ENCODE results near the gene ADAMTSL3.
"Not testable (repeated sequence)": the region's sequence is repeated elsewhere in the genome, so short reads cannot be mapped to it uniquely, and the experiment has no call there.

The ADAMTSL3 gene

DNA sequence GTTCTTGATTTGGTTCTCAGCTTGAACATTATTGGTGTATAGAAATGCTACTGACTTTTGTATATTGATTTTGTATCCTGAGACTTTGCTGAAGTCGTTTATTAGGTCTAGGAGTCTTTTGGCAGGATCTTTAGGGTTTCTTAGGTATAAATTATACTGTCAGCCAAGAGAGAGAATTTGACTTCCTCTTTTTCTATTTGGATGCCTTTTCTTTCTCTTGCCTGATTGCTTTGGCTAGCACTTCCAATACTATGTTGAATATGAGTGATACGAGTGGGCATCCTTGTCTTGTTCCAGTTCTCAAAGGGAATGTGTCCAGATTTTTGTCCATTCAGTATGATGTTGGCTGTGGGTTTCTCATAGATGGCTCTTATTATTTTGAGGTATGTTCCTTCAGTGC, 409.8 kb downstream of the ADAMTSL3 start:
- H3K36me3 Mint-ChIP-seq; H3K4me1 Mint-ChIP-seq; H3K27ac Mint-ChIP-seq; H3K27me3 Mint-ChIP-seq; ATAC-seq (ENCODE audit: low read depth); H3K9me3 Mint-ChIP-seq; H3K4me3 Mint-ChIP-seq; DNase-seq (ENCODE audit: low spot score in 2 of 2): not testable (repeated sequence)

DNA sequence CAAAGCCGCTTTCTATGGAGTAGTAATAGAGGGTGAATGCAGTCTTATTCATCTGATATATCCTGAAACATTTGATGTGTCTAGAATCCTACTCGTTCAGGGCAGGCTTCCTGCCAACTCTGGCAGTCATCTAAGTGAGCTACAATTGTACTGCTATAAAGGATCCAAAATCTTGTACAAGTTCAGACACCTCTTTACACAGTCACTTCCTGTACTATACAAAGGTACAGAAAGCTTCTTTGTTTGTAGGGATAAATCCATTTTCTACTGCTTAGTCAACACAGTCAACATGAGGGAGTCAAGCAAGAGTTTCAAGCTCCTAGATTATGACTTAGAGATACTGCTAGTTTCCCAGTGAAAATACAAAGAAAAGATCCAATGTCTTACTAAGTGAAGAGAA, 414.8 kb downstream of the ADAMTSL3 start:
- ATAC-seq (ENCODE audit: low read depth); H3K4me3 Mint-ChIP-seq; H3K4me1 Mint-ChIP-seq; H3K36me3 Mint-ChIP-seq; H3K9me3 Mint-ChIP-seq; DNase-seq (ENCODE audit: low spot score in 2 of 2); H3K27ac Mint-ChIP-seq: not testable (repeated sequence)
- H3K27me3 Mint-ChIP-seq = peaks cover 10% of the 10 kb centered on the region

DNA sequence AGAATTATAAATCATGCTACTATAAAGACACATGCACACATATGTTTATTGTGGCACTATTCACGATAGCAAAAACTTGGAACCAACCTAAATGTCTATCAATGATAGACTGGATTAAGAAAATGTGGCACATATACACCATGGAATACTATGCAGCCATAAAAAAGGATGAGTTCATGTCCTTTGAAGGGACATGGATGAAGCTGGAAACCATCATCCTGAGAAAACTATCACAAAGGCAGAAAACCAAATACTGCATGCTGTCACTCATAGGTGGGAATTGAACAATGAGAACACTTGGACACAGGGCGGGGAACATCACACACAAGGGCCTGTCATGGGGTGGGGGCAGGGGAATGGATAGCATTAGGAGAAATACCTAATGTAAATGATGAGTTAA, 424.1 kb downstream of the ADAMTSL3 start:
- H3K4me3 Mint-ChIP-seq; DNase-seq (ENCODE audit: low spot score in 2 of 2); H3K9me3 Mint-ChIP-seq; H3K36me3 Mint-ChIP-seq; ATAC-seq (ENCODE audit: low read depth); H3K27ac Mint-ChIP-seq; H3K4me1 Mint-ChIP-seq: not testable (repeated sequence)
- peaks cover 32% of the 10 kb centered on the region for H3K27me3 Mint-ChIP-seq

DNA sequence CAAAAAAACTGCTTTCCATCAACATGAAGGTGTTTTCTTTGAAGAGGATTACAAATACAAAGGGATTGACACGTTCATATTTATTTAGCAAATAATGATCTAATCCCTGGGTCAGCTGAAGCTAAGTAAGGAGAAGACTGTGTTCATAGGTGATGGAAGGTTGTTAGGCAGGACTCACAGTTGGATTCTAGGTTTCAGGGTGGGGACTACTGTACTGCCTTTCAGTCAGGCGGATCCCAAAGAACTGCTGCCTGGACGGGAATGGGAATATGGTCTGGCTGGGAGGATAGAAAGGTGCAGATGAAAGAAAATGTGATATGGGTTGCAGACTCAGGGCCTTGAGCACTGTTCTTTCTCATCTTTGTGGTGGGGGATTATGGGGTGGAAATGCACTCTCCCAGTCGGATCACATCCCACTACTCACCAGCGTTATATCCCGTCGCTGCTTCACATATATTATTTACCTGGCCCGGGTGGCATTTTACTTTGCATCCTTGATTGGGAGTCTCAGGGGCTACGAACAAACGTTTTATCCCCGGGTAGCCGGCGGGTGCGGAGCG, 425.5 kb downstream of the ADAMTSL3 start:
- peak overlapping the region; percentile 64 for H3K4me3 Mint-ChIP-seq
- not testable (repeated sequence) for H3K27ac Mint-ChIP-seq; DNase-seq (ENCODE audit: low spot score in 2 of 2); H3K4me1 Mint-ChIP-seq; H3K36me3 Mint-ChIP-seq; ATAC-seq (ENCODE audit: low read depth); H3K9me3 Mint-ChIP-seq
- peaks cover 27% of the 10 kb centered on the region for H3K27me3 Mint-ChIP-seq

DNA sequence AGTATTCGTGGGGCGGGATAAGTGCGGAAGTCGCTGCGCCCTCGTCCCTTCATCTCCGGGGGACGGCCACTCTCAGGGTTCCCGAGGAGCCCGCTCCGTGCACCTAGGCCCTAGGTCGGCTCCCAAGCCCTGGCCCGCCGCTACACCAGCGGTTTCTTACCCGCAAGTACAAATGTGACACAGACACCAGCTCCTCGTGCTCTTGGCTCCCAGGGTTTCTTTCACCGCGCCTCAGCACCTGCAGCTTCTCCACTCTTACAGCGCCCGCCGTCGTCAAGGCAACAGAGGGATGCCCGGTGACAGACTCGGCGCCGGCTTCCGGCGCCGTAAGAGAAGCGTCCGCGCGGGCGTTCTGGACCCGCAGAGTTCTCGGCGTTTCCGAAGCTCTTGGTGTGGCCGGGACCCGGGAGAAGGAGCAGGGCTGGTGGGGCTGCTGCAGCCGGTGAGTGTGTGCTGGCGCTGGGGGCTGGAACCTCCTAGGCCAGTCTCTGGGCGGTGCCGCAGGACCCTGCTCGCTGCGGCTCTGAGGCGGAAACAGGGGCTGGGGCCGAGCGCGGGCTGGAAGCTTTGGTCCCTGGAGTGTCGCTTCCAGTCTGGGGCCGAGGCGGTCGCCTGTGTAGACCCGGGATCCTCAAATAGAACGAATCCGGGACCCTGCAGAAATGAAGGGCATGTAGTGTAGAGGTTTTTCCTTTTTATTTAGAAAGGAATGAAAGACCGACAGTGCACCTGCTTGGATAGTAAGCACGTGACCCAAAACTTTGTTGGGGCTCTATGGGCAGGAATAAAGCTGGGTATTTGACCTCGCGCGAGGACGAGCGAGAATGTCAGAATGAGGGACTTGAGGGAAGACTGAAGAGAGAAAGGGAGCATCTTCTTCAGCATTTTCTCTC, 426.2 kb downstream of the ADAMTSL3 start:
- no peak overlapping the region for H3K27ac Mint-ChIP-seq

GRCh38 chr15:84080778-84081084, 426.8 kb downstream of the ADAMTSL3 start:
- peaks cover 21% of the 10 kb centered on the region for H3K27me3 Mint-ChIP-seq
- not testable (repeated sequence) for H3K36me3 Mint-ChIP-seq; ATAC-seq (ENCODE audit: low read depth); H3K9me3 Mint-ChIP-seq; DNase-seq (ENCODE audit: low spot score in 2 of 2); H3K4me1 Mint-ChIP-seq; H3K27ac Mint-ChIP-seq
- H3K4me3 Mint-ChIP-seq = peak overlapping the region; percentile 59

More for the DNA sequence above, 426.2 kb downstream of the ADAMTSL3 start:
- H3K9me3 Mint-ChIP-seq = peaks cover 2% of the 10 kb centered on the region
- peaks cover 7% of the 10 kb centered on the region for H3K4me1 Mint-ChIP-seq
- ATAC-seq (ENCODE audit: low read depth) (peak; percentile 77), DNase-seq (ENCODE audit: low spot score in 2 of 2) (peak in 1 of 2 donors; percentile 13)
- H3K4me3 Mint-ChIP-seq = peak overlapping the region; percentile 64
- no peaks in the 10 kb centered on the region for H3K36me3 Mint-ChIP-seq
- peaks cover 21% of the 10 kb centered on the region for H3K27me3 Mint-ChIP-seq

- DNase-seq (ENCODE audit: low spot score in 2 of 2) (no peak), ATAC-seq (ENCODE audit: low read depth) (no peak)
- Mint-ChIP-seq H3K27me3 (peaks cover 21% of the 10 kb centered on the region), H3K4me3 (no peak overlapping the region), H3K9me3 (peaks cover 1% of the 10 kb centered on the region), H3K36me3 (no peaks in the 10 kb centered on the region), H3K4me1 (peaks cover 7% of the 10 kb centered on the region), H3K27ac (no peak overlapping the region)
Measured at GRCh38 chr15:84081391-84082168, 427.7 kb downstream of the ADAMTSL3 start.

- DNase-seq (ENCODE audit: low spot score in 2 of 2) (no peak), ATAC-seq (ENCODE audit: low read depth) (no peak)
- Mint-ChIP-seq H3K27ac (no peak overlapping the region), H3K4me1 (peaks cover 7% of the 10 kb centered on the region), H3K4me3 (no peak overlapping the region), H3K27me3 (peaks cover 16% of the 10 kb centered on the region), H3K36me3 (no peaks in the 10 kb centered on the region), H3K9me3 (no peaks in the 10 kb centered on the region)
Measured at GRCh38 chr15:84082739-84083138, 428.8 kb downstream of the ADAMTSL3 start.

DNA sequence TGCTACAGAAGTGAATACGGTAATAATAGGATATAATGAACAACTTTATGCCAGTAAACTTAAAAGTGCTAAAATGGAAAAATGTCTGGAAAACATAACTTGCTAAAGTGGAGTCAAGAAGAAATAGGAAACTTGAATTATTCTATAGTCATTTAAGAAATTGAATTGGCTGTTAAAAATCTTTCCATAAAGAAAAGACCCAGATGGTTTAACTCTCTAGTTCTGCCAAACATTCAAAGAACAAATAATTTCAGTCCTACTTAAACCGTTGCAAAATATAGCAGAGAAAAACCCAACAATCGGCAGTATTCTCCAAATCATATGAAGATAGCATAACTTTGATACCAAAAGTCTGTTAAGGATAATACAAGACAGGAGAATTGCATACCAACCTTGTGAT, 432.1 kb downstream of the ADAMTSL3 start:
- H3K4me1 Mint-ChIP-seq; DNase-seq (ENCODE audit: low spot score in 2 of 2); ATAC-seq (ENCODE audit: low read depth); H3K27ac Mint-ChIP-seq; H3K27me3 Mint-ChIP-seq; H3K9me3 Mint-ChIP-seq; H3K36me3 Mint-ChIP-seq; H3K4me3 Mint-ChIP-seq: not testable (repeated sequence)
